HG02610 (cell line): ENCODE results near the gene MAPKAPK2.

Source experiments
- ATAC-seq: cut with Tn5 transposase; IDR thresholded peaks from one replicate; pipeline ENCODE4 v1.9.1; 2021; ENCODE audit warnings: mild to moderate bottlenecking, moderate library complexity; ENCODE audit not compliant: unreplicated experiment

Gene MAPKAPK2

DNA sequence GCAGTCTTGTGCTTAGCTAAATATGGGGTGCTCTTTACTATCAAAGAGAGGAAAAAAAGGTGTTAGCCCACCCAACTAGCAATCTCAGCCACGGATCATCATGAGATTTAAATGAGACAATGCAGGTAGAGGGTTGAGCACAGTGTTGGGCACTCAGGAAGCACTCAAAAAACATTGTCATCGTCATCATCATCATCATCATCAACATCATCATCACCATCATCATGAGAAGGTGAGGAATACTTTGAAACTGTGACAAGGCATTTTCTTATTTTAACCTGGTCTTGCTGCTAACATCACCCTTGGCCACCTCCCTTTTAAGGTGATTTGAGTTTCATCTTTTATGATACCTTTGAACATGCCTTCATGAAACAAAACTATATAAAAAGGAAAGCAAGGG lies 3.3 kb upstream of the MAPKAPK2 start:
- ATAC-seq = no peak

- no peak for ATAC-seq
Observed at GRCh38 chr1:206682111-206682510, 2.6 kb upstream of the MAPKAPK2 start.

GRCh38 chr1:206683313-206683712 lies 1.4 kb upstream of the MAPKAPK2 start:
- ATAC-seq = no peak

- no peak for ATAC-seq
Observed at GRCh38 chr1:206684003-206684402, 702 bp upstream of the MAPKAPK2 start.

GRCh38 chr1:206685334-206685768 lies 646 bp downstream of the MAPKAPK2 start:
- ATAC-seq = peak; percentile 31

DNA sequence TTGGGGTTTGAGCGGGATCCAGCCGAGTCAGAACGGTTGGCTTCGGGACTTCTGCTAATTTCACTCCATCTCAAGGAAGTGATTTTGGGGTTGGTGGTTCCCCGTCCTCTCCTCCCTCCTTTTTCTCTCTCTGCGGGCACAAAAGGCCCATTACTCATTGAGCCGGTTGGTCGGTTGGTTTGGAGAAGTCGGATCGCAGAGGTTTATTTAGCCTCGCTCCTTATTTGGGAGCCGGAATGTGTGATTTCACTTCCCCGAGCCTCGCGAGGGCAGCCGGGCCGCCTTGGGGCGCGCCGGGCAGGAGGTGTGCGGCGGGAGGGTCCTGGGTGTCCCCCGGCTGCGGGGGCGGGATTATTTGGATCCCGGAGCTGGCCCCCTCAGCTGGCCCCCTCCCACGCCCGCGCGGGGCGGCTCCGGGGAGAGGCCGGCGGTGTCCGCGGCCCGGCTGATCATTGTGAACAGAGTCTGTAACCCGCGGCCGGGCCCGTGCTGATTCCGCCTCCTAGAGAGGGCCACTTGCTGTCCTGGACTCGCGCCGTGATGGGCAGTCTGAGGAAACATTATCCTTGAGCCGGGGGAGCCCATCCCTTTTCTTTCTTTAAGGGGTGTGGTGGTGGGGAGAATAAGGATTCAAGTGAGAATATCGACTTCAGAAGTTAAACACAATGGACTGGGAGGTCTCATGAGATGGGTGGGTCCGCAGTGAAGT lies 1.2 kb downstream of the MAPKAPK2 start:
- ATAC-seq = peak; percentile 22

DNA sequence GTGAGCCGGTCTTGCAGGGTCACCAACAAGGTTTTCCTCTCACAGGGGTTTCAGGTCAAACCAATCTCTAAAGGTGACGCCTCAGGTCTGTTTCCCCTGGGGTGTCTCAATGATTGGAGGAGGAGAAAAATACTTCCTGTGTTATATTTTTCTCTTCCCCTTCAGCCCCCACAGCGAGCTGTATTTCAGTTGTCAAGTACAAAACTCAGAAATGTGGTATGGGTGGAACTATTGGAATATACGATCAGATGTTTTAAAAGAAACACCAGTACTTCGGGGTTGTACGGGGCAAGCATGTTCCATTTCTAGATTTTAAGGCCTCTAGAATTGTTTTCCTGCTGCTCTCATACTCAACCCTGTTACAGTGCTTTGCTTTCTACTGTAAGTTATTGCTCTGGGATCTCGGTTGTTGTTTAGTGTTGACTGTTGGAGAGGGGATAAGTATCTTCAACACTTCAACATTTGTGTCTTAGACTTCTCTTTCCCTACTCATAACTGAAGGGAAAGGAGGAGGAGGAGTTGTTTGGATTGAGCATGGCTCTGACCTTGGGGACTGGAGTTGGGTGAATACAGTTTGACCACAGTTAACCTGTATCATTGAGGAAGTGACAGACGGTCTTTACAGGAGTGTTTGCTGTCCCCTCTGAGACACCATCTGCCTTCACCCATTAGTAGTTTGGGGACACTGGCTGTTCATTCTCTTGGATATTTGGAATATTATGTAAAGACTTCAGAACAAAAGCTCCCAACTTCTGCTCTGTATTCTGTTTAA lies 2.0 kb downstream of the MAPKAPK2 start:
- ATAC-seq = no peak

GRCh38 chr1:206687251-206687914 lies 2.7 kb downstream of the MAPKAPK2 start:
- no peak for ATAC-seq

DNA sequence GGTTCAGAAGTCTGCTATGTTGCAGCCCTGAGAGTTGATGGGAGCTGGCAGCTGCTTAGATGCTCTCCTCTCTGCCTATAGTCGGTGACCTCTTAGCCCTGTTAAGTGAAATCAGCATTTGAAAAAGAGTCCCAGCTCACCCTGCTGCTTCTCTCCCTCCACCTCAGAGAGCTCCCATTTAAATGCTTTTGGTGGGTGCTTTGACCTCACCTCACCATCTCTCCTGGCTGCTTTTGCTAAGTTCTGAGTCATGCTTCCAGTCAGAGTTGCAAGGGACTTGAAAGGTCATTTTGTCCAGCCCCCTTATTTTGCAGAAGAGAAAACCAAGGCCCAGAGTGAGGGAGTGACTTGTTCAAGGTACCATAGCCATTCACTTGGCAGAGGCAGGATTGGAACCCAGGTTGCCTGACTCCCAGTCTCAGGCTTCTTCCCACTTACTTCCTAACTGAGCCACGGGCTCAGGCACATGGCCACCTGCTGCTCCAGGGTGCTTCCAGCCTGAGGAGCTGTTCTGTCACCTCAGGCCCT lies 3.3 kb downstream of the MAPKAPK2 start:
- ATAC-seq = no peak

GRCh38 chr1:206690516-206690915 lies 5.8 kb downstream of the MAPKAPK2 start:
- ATAC-seq = no peak

DNA sequence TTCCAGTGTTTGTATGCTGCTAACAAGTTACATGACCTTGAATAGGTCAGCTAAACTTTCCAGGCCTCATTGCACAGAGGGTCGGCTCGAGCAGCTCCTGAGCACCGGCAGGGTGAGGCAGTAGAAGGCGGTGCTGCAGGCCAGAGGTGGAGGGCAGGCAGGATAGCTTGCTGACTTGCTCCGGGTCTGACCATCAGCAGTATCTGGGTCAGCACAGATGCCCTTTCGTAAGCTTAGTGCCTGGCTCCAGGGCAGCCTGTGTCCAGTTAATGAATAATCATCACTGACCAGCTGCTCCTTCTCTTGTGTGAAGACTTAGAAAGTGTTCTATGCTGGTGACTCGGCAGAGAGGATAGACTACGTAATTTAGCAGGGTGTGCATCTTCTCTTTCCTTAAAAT lies 6.9 kb downstream of the MAPKAPK2 start:
- no peak for ATAC-seq

- ATAC-seq = no peak
Observed at GRCh38 chr1:206693029-206693428, 8.3 kb downstream of the MAPKAPK2 start.

GRCh38 chr1:206693592-206693991 lies 8.9 kb downstream of the MAPKAPK2 start:
- ATAC-seq = no peak

DNA sequence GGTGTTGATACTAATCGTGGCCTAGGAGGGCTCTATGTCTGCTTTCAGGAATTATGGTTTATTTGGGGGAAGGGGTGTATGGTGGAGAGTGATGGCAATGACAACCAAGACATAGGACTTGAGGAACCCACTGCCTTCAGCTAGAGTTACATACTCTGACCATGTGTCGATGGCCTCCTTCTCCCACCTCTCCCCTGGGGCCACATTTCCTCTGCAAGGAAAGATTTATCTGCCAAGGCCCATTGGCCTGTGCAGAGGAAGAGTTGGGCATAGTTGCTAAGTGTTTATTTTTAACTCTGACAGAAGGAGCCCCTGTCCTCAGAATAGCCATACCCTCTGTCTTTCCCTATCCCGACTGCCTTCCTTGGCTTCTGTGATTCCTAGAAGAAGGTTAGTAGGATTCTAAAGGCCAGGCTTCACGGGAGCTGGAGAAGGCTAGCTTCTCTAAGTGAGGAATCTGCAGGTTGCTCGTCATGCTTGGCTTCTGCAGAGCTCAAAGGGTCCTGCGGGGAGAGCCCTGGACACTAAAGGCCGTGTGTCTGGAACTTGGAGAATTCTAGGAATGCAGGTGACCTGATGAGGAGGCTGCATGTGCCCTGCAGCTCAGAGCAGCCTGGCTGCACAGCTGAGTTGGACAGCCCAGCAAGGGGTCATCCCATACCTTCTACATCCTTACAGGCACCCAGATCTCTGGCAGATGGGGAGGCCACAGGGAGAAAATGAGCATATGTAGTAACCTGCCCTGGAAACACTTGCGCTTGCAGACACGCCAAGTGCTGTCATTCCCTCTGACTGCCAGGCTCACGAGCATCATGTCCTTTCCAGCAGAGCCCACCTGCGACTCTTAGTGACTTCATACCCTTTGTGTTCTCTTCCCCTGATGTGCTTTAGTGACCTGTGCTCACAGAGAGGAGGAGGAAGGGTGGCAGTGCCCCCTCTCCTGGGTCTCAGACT lies 9.7 kb downstream of the MAPKAPK2 start:
- ATAC-seq = no peak

DNA sequence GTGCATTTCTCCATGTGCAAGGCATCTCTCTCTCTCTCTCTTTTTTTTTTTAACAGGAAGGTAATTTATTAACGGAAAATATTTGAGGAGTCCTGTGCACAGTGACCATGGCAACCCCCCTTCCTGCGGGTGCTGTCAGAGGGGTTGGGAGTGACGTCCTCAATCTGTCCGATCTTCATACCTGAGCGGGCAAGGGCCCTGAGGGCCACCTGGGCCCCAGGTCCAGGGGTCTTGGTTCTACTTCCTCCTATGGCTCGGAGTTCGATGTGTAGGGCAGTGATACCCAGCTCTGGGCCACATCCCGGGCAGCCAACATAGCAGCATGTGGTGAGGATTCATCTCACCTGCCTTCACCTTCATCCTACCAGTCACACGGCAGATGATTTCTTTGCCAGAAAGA lies 11.0 kb downstream of the MAPKAPK2 start:
- ATAC-seq = no peak

GRCh38 chr1:206696812-206697585 lies 12.3 kb downstream of the MAPKAPK2 start:
- peak; percentile 27 for ATAC-seq

DNA sequence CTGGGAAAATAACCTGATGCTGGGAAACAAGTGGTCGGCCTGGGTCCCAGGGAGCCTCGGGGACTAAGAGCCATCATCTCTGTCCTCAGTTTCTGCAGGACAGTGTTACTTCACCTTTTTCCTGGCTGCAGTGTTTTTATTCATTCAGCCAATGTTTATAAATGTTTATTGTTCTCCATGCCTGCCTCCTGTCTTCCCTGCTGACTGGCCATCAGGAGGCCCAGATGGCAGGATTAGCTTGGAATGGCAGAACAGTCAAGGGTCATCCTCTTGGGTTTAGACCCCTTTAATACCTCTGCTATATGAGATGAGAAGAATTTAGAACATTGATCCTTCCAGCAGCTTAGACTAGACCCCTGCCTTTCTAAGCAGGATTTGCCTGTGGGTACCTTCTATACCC lies 13.3 kb downstream of the MAPKAPK2 start:
- ATAC-seq = no peak

- ATAC-seq = no peak
Observed at GRCh38 chr1:206699000-206699586, 14.4 kb downstream of the MAPKAPK2 start.

- ATAC-seq = no peak
Observed at GRCh38 chr1:206699626-206700025, 14.9 kb downstream of the MAPKAPK2 start.
